Measurements from ENCODE around the gene NOXA1. TPM values are rescaled to one million over a fixed set of nuclear protein-coding genes. Genes with fewer than 3 reads are reported as not detected.
"Not testable (repeated sequence)": the region's sequence is repeated elsewhere in the genome, so short reads cannot be mapped to it uniquely, and the experiment has no call there.

The NOXA1 gene
- total RNA-seq, 1 donor from 2014 or later: 16.3 TPM

DNA sequence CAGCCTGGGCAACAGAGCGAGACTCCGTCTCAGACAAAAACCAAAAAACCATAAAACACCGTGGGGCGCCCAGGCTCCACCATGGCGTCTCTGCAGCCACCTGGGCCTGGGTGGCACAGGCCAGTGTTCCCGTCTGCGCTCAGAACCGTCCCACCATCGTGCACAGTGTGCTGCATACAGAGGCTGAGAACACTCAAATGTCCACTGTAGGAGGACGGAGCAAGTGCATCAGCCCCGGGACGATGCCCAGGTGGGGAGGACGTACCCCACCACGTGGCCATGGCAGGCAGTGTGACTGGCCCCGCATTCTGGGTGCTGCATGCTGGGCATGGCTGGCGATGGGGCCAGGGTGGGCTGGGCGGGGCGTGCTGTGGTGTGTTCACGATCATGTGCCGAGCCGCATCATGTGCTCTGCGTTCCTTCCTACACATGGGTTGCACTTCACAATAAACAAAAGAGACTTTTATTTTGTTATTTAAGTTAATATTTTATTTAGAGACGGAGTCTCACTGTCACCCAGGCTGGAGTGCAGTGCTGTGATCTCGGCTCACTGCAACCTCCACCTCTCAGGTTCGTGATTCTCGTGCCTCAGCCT is 38.0 kb upstream of the NOXA1 start:
- H3K36me3 Mint-ChIP-seq (ENCODE audit: insufficient read depth): peaks cover 5% of the 10 kb centered on the region
- TF ChIP-seq, protein P1, sequence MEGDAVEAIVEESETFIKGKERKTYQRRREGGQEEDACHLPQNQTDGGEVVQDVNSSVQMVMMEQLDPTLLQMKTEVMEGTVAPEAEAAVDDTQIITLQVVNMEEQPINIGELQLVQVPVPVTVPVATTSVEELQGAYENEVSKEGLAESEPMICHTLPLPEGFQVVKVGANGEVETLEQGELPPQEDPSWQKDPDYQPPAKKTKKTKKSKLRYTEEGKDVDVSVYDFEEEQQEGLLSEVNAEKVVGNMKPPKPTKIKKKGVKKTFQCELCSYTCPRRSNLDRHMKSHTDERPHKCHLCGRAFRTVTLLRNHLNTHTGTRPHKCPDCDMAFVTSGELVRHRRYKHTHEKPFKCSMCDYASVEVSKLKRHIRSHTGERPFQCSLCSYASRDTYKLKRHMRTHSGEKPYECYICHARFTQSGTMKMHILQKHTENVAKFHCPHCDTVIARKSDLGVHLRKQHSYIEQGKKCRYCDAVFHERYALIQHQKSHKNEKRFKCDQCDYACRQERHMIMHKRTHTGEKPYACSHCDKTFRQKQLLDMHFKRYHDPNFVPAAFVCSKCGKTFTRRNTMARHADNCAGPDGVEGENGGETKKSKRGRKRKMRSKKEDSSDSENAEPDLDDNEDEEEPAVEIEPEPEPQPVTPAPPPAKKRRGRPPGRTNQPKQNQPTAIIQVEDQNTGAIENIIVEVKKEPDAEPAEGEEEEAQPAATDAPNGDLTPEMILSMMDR (IDR thresholded peaks at IDR 0.05; ENCODE audit: unreplicated experiment): no peak
- peaks cover 3% of the 10 kb centered on the region for H3K4me1 Mint-ChIP-seq (ENCODE audit: low read depth)
- H3K27me3 Mint-ChIP-seq: no peaks in the 10 kb centered on the region
- H3K4me3 Mint-ChIP-seq (ENCODE audit: low read depth): no peak overlapping the region
- no peak for DNase-seq (ENCODE audit: low spot score, unreplicated experiment)
- H3K9me3 Mint-ChIP-seq (ENCODE audit: low read depth): no peaks in the 10 kb centered on the region
- H3K27ac Mint-ChIP-seq: no peak overlapping the region

DNA sequence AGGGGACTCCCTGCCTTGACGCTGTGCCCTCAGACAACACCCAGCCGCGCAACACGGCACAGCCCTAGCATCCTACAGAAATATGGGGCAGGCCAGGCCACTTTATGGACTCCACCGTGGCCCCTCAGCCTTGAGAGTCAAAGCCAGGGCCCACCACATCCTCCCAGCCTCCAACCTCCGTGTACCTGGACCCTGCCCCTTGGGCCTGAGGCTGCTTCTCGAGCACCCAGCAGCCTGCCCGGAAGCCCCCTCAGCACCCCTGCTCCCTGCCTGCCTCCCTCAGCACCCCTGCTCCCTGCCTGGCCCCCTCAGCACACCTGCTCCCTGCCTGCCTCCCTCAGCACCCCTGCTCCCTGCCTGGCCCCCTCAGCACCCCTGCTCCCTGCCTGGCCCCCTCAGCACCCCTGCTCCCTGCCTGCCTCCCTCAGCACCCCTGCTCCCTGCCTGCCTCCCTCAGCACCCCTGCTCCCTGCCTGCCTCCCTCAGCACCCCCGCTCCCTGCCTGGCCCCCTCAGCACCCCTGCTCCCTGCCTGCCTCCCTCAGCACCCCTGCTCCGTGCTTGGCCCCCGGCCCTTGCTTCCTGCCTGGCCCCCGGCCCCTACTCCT is 36.6 kb upstream of the NOXA1 start:
- not testable (repeated sequence) for H3K27ac Mint-ChIP-seq; DNase-seq (ENCODE audit: low spot score, unreplicated experiment); H3K36me3 Mint-ChIP-seq (ENCODE audit: insufficient read depth); H3K27me3 Mint-ChIP-seq; H3K9me3 Mint-ChIP-seq (ENCODE audit: low read depth); H3K4me1 Mint-ChIP-seq (ENCODE audit: low read depth); H3K4me3 Mint-ChIP-seq (ENCODE audit: low read depth)

DNA sequence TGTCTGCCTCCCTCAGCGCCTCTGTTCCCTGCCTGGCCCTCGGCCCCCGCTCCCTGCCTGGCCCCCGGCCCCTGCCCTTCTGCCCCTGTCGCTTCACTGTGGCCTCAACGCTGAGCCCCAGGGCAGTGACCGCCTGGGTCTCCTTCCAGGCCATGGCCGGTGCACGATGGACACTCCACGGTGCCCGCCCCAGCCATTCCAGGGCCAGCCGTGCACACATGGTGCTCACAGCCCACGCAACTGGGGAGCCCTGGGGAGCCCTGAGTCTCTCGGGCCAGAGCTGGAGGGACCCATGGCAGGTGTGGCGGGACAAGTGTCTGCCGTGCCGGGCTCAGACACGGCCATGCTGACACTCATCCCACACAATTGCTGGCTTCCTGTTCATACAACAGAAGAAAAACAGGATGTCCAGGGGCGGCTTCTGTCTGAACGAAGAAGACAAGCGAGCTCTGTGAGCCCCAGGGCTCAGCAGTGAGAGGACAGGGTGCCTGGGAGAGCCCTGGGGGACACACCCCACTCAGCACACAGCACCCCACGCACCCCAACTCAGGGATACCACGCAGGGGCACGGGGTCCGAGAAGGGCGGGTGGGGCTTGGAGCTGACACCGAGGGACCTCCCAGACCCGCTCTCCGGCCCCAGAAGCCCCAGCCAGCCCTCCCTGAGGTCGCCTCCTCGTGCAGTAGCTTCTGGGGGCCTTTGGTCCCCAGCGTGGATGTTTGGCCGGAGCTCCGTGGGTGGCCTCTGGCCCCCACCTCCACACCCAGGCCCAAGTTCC is 35.9 kb upstream of the NOXA1 start:
- H3K27ac Mint-ChIP-seq: no peak overlapping the region
- H3K9me3 Mint-ChIP-seq (ENCODE audit: low read depth): no peaks in the 10 kb centered on the region
- TF ChIP-seq, protein P1 (IDR thresholded peaks at IDR 0.05; ENCODE audit: unreplicated experiment): no peak
- no peaks in the 10 kb centered on the region for H3K27me3 Mint-ChIP-seq
- H3K4me3 Mint-ChIP-seq (ENCODE audit: low read depth): no peak overlapping the region
- peaks cover 6% of the 10 kb centered on the region for H3K36me3 Mint-ChIP-seq (ENCODE audit: insufficient read depth)
- DNase-seq (ENCODE audit: low spot score, unreplicated experiment): no peak
- H3K4me1 Mint-ChIP-seq (ENCODE audit: low read depth): peaks cover 3% of the 10 kb centered on the region

DNA sequence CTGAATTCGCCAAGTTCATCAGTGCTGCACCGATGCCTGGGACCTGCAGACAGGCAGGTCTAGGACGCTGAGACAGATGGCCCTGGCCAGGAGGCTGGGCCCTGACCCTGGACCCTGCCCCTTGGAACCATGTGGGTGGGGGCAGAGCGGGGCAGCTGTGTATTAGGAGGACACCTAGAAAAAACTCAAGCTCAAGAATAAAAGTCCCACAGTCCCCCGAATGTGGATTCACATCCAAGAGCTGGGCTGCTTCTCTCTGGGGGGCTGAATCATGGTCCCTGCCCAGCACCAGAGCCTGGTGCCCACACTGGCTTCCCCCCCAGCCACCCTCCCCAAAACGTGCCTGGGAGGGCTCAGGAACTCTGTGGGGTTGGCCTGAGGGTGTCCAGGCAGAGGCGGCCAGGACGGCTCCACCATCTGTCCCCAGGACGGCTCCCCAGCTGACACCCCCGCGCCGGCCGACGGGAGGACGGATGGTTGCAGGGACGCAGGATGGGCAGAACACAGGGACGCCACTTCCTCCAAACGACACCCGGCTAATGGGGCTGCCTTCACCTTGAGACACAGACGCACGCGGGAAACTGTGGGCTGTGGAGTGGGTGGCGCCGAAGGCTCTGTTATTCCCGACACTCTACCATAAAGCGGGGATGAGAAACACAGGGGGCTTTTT is 35.2 kb upstream of the NOXA1 start:
- Mint-ChIP-seq H3K4me1 (ENCODE audit: low read depth) (peaks cover 3% of the 10 kb centered on the region), H3K9me3 (ENCODE audit: low read depth) (no peaks in the 10 kb centered on the region), H3K4me3 (ENCODE audit: low read depth) (no peak overlapping the region), H3K27ac (no peak overlapping the region), H3K36me3 (ENCODE audit: insufficient read depth) (peaks cover 6% of the 10 kb centered on the region), H3K27me3 (no peaks in the 10 kb centered on the region)
- TF ChIP-seq, protein P1 (IDR thresholded peaks at IDR 0.05; ENCODE audit: unreplicated experiment): no peak
- no peak for DNase-seq (ENCODE audit: low spot score, unreplicated experiment)

DNA sequence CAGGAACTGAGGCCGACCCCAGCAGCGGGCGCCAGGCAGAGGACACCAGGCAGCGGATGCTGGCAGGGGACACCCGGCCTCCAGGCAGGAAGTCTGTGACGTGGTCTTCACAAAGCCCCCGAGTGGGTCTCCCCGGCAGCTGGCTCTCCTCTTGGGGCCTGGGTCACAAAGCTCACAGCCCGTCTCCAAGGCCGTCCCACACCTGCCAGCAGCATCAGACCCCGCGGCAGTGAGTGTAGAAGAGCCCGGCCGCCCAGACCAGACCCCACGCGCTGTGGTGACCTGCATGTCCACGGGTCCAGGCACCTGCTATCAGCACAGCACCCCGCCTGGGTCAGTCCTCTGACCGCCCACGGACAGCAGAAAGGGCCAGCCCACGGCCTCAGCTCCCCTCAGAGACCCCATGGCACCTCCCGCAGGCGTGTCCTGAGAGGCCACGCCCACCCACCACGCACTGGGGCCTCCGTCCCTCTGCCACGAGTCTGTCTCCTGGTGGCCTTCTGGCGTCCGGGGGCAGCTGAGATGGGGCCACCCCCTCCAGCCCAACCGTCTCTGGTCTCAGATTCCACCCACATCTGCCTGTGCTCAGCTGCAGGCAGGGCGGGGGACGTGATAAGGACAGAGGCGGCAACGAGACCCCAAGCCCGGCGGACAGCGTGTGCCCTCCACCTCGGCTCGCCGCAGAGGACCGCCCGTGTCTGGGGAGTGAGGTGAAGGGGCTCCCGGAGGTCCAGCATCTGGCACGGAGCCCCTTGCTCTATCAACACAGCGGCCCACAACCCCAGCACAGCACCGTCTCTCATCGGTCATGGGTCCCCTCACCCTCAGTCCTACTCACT is 34.4 kb upstream of the NOXA1 start:
- Mint-ChIP-seq H3K27me3 (no peaks in the 10 kb centered on the region), H3K4me1 (ENCODE audit: low read depth) (peaks cover 1% of the 10 kb centered on the region), H3K9me3 (ENCODE audit: low read depth) (no peaks in the 10 kb centered on the region), H3K27ac (no peak overlapping the region), H3K4me3 (ENCODE audit: low read depth) (no peak overlapping the region), H3K36me3 (ENCODE audit: insufficient read depth) (peaks cover 6% of the 10 kb centered on the region)
- DNase-seq (ENCODE audit: low spot score, unreplicated experiment): no peak
- TF ChIP-seq, protein P1 (IDR thresholded peaks at IDR 0.05; ENCODE audit: unreplicated experiment): no peak

Measured in progenitor cell of endocrine pancreas (in vitro differentiated cells).